Activated T-cell treated with anti-CD3 and anti-CD28 coated beads, Interleukin-2, amount 50 U/mL, for 24 hours (primary cell): ENCODE measurements around the gene STX18.
"Not testable (repeated sequence)": the region's sequence is repeated elsewhere in the genome, so short reads cannot be mapped to it uniquely, and the experiment has no call there.

ENCODE experiments used
- DNase-seq: peaks from one replicate; pipeline ENCODE4 v3.0.0-alpha.2; 2020
- H3K27ac Mint-ChIP-seq: 2 replicates; pipeline ENCODE4 v1.8.0; 2020; ENCODE audit warnings: mild to moderate bottlenecking, mixed read lengths
- H3K27me3 Mint-ChIP-seq: 2 replicates; pipeline ENCODE4 v1.8.0; 2020; ENCODE audit warnings: mixed read lengths
- H3K36me3 Mint-ChIP-seq: 2 replicates; pipeline ENCODE4 v1.8.0; 2020; ENCODE audit warnings: low read depth, mixed read lengths
- H3K4me1 Mint-ChIP-seq: 2 replicates; pipeline ENCODE4 v1.8.0; 2020; ENCODE audit warnings: low read depth, mixed read lengths
- H3K4me3 Mint-ChIP-seq: 2 replicates; pipeline ENCODE4 v1.8.0; 2020; ENCODE audit warnings: mild to moderate bottlenecking, moderate library complexity, mixed read lengths
- H3K9me3 Mint-ChIP-seq: 2 replicates; pipeline ENCODE4 v1.8.0; 2020; ENCODE audit warnings: mixed read lengths

Gene STX18

GRCh38 chr4:4507923-4508322 lies 33.9 kb downstream of the STX18 start:
- peaks cover 9% of the 10 kb centered on the region for H3K4me1 Mint-ChIP-seq
- no peaks in the 10 kb centered on the region for H3K9me3 Mint-ChIP-seq
- H3K27ac Mint-ChIP-seq = no peak overlapping the region
- no peak for DNase-seq
- no peaks in the 10 kb centered on the region for H3K27me3 Mint-ChIP-seq
- peaks cover 35% of the 10 kb centered on the region for H3K36me3 Mint-ChIP-seq
- no peak overlapping the region for H3K4me3 Mint-ChIP-seq

- Mint-ChIP-seq H3K4me1 (peaks cover 14% of the 10 kb centered on the region), H3K4me3 (no peak overlapping the region), H3K36me3 (peaks cover 35% of the 10 kb centered on the region), H3K27ac (no peak overlapping the region), H3K27me3 (no peaks in the 10 kb centered on the region), H3K9me3 (no peaks in the 10 kb centered on the region)
- DNase-seq = no peak
These were observed 34.4 kb downstream of the STX18 start for GRCh38 chr4:4507403-4507802.

- H3K27me3 Mint-ChIP-seq = no peaks in the 10 kb centered on the region
- DNase-seq = no peak
- peaks cover 35% of the 10 kb centered on the region for H3K36me3 Mint-ChIP-seq
- H3K9me3 Mint-ChIP-seq = no peaks in the 10 kb centered on the region
- no peak overlapping the region for H3K27ac Mint-ChIP-seq
- H3K4me3 Mint-ChIP-seq = no peak overlapping the region
- peaks cover 17% of the 10 kb centered on the region for H3K4me1 Mint-ChIP-seq
These were observed 34.9 kb downstream of the STX18 start for GRCh38 chr4:4506961-4507360.

- DNase-seq, H3K27me3 Mint-ChIP-seq, H3K27ac Mint-ChIP-seq, H3K9me3 Mint-ChIP-seq, H3K4me3 Mint-ChIP-seq: not testable (repeated sequence)
- Mint-ChIP-seq H3K36me3 (peaks cover 32% of the 10 kb centered on the region), H3K4me1 (peaks cover 23% of the 10 kb centered on the region)
These were observed 36.6 kb downstream of the STX18 start for GRCh38 chr4:4505211-4505610.

- no peaks in the 10 kb centered on the region for H3K27me3 Mint-ChIP-seq
- H3K27ac Mint-ChIP-seq = no peak overlapping the region
- H3K9me3 Mint-ChIP-seq = no peaks in the 10 kb centered on the region
- peaks cover 23% of the 10 kb centered on the region for H3K4me1 Mint-ChIP-seq
- H3K4me3 Mint-ChIP-seq = no peak overlapping the region
- DNase-seq = no peak
- peaks cover 29% of the 10 kb centered on the region for H3K36me3 Mint-ChIP-seq
These were observed 37.1 kb downstream of the STX18 start for GRCh38 chr4:4504783-4505182.

DNA sequence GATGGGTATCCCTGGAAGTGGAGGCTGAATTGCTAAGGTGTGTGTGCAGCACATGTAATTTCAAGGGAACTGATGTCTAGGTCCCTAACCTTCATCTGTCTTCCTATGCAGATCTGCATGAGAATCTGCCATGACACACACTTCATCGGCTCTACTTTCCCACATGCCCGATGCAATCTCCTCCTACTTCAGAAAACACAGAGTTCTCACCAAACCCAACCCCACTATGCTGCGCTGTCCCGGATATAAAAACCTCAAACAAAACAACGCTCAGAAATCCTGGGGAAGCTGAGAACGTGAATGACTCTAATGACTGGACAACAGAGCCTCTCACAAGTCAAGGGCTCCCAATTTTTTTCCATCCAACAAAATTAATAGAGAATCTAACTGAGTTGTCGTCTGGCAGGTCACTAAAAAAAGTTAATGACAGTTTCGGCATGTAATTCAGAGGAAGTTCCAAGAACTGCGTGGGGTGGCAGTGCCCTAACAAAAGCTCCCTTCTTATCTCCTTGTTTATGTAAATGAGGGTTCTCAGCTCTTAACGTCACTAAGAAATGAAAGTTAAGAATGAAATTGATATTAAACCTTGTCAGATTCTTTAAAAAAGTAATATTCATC lies 39.0 kb downstream of the STX18 start:
- Mint-ChIP-seq H3K27me3 (no peaks in the 10 kb centered on the region), H3K27ac (peak overlapping the region; percentile 35), H3K4me3 (peak overlapping the region; percentile 52), H3K4me1 (peaks cover 26% of the 10 kb centered on the region), H3K9me3 (no peaks in the 10 kb centered on the region), H3K36me3 (peaks cover 16% of the 10 kb centered on the region)
- DNase-seq = peak; percentile 33

DNA sequence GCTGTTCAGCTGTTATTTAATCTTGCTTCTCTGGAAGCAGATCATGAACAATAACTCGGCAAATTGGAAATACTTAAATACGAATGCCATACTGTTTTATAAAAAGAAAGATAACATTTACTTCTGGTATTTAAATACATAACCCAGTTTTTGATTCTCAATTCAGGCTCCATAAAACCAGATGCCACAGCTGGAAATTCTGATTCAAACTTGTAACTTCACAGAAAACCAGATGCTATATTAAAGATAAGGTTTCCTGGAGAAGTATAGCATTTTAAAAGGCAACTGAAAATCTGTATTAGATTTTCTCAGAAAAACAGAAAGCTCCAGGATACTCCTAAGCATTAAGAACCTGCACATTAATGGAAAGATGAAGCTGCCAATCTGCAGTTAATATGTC lies 40.2 kb downstream of the STX18 start:
- no peak overlapping the region for H3K27ac Mint-ChIP-seq
- H3K9me3 Mint-ChIP-seq = no peaks in the 10 kb centered on the region
- DNase-seq = no peak
- H3K36me3 Mint-ChIP-seq = peaks cover 12% of the 10 kb centered on the region
- peaks cover 26% of the 10 kb centered on the region for H3K4me1 Mint-ChIP-seq
- H3K27me3 Mint-ChIP-seq = no peaks in the 10 kb centered on the region
- no peak overlapping the region for H3K4me3 Mint-ChIP-seq

DNA sequence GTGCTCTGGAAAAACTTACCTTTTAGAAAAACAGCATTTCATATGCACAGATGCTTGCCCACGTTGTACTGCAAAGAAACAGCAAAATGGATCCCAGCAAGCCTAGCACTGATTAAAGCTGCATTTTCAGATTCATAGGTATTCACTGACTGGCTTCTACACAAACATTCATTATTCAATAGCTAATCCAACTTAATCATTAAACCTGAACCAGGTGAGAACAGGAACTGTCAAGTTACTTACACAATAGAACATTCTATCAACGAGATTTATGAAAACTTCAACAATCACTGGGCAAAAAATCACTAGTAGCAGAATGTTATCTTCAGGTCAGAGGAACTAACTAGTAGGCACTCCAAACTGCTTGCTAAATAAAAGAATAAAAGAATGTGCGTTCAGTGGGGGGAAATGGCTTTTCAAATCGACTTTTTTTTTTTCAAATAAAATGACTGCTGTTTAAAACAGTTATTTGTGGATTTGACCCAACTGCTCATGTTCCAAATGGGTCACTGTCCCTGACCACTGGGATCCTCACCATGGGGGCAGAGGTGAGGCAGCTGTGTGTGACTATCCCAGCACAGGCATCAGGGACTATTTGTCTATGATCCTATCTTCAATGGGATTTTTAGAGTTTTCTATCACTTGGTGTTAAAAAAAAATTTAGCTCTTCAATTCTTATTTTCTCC lies 42.3 kb downstream of the STX18 start:
- Mint-ChIP-seq H3K27me3 (no peaks in the 10 kb centered on the region), H3K9me3 (no peaks in the 10 kb centered on the region), H3K36me3 (peaks cover 4% of the 10 kb centered on the region), H3K4me1 (peaks cover 22% of the 10 kb centered on the region), H3K4me3 (no peak overlapping the region), H3K27ac (no peak overlapping the region)
- no peak for DNase-seq

DNA sequence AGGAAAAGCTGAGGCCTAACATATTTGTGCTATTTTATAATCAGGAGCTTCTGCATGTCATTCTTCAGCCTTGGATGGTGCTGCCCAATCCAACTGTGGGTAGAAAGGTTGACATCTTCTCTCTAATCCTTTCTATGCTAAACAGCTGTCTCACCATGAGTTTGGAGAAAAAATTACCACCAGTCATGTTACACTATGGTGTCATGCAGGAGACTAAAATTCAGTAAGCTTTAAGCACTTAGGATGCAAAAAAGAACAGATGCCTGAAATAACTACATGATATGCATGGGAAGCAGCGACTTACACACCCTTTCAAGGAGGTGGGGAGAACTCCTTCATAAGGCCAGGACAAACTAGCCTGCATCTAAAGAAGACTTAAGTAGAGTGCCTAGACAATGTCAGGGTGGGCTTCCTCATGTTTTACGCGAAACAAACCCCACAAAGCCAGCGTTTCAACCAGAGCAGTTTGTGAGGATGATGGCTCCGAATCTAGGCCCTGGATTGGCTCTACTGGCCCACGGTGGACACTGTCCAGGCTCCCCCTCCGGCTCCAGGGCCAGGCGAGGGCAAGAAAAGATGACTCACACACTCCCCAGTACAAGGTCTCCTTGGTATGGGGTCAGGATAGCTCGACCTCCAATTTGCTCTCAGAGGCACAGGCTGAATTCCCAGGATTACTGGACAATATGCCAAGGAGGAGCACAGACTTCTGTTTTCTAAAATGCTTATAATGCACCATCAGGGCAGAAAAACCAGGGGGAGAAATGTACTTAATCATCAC lies 45.1 kb downstream of the STX18 start:
- H3K36me3 Mint-ChIP-seq = peaks cover 4% of the 10 kb centered on the region
- peaks cover 23% of the 10 kb centered on the region for H3K4me1 Mint-ChIP-seq
- no peak for DNase-seq
- H3K27ac Mint-ChIP-seq = no peak overlapping the region
- H3K27me3 Mint-ChIP-seq = no peaks in the 10 kb centered on the region
- no peak overlapping the region for H3K4me3 Mint-ChIP-seq
- no peaks in the 10 kb centered on the region for H3K9me3 Mint-ChIP-seq

- H3K9me3 Mint-ChIP-seq = no peaks in the 10 kb centered on the region
- DNase-seq = no peak
- H3K27me3 Mint-ChIP-seq = no peaks in the 10 kb centered on the region
- H3K4me1 Mint-ChIP-seq = peaks cover 18% of the 10 kb centered on the region
- H3K36me3 Mint-ChIP-seq = peaks cover 4% of the 10 kb centered on the region
- no peak overlapping the region for H3K4me3 Mint-ChIP-seq
- no peak overlapping the region for H3K27ac Mint-ChIP-seq
These were observed 47.0 kb downstream of the STX18 start for GRCh38 chr4:4494882-4495281.

GRCh38 chr4:4492161-4492847 lies 49.5 kb downstream of the STX18 start:
- Mint-ChIP-seq H3K4me1 (peaks cover 15% of the 10 kb centered on the region), H3K4me3 (peak overlapping the region; percentile 10), H3K36me3 (no peaks in the 10 kb centered on the region), H3K9me3 (no peaks in the 10 kb centered on the region), H3K27me3 (no peaks in the 10 kb centered on the region), H3K27ac (peak overlapping the region; percentile 44)
- DNase-seq = no peak

GRCh38 chr4:4491396-4491893 lies 50.4 kb downstream of the STX18 start:
- Mint-ChIP-seq H3K27me3 (no peaks in the 10 kb centered on the region), H3K9me3 (no peaks in the 10 kb centered on the region), H3K36me3 (no peaks in the 10 kb centered on the region), H3K4me1 (peaks cover 15% of the 10 kb centered on the region), H3K4me3 (no peak overlapping the region), H3K27ac (no peak overlapping the region)
- no peak for DNase-seq

GRCh38 chr4:4490816-4491215 lies 51.0 kb downstream of the STX18 start:
- no peak overlapping the region for H3K4me3 Mint-ChIP-seq
- peaks cover 15% of the 10 kb centered on the region for H3K4me1 Mint-ChIP-seq
- no peaks in the 10 kb centered on the region for H3K36me3 Mint-ChIP-seq
- no peaks in the 10 kb centered on the region for H3K9me3 Mint-ChIP-seq
- no peaks in the 10 kb centered on the region for H3K27me3 Mint-ChIP-seq
- H3K27ac Mint-ChIP-seq = no peak overlapping the region
- no peak for DNase-seq

DNA sequence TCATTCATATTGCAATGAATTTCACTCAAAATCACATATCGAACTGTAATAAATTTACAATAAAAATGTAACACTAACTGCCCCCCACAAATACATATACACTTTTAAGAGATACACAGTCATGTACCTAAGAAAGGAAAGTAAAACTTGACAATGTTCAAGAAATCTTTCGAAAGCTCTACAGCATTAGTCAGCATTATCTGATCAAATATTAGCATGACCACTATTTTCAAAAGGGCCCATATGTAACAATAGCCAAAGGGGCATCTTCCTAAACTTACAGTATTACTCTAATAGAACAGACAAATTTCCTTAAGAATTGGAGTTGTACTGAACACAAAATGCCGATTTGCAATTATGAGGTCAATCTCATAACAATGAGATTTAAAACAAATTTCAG lies 51.8 kb downstream of the STX18 start:
- no peaks in the 10 kb centered on the region for H3K27me3 Mint-ChIP-seq
- no peak overlapping the region for H3K27ac Mint-ChIP-seq
- peaks cover 20% of the 10 kb centered on the region for H3K4me1 Mint-ChIP-seq
- H3K9me3 Mint-ChIP-seq = no peaks in the 10 kb centered on the region
- H3K4me3 Mint-ChIP-seq = no peak overlapping the region
- H3K36me3 Mint-ChIP-seq = no peaks in the 10 kb centered on the region
- DNase-seq = no peak
